SK-N-SH treated with all-trans-retinoic acid at 6 μM for 48 hours (cell line): ENCODE results near the gene NANOS1.

Source experiments
- BACH2 ChIP-seq: fragments of 250-450 bp; sonication (Bioruptor Pico); IDR thresholded peaks from 2 replicates; pipeline ENCODE4 v1.9.0; 2021; ENCODE audit warnings: mild to moderate bottlenecking, borderline replicate concordance
- CSDC2 ChIP-seq: fragments of 250-450 bp; sonication (Bioruptor Pico); IDR thresholded peaks from 2 replicates; pipeline ENCODE4 v1.5.0; 2020; ENCODE audit warnings: mild to moderate bottlenecking, moderate library complexity
- PATZ1 ChIP-seq: fragments of 250-450 bp; sonication (Bioruptor Pico); IDR thresholded peaks from 2 replicates; pipeline ENCODE4 v1.8.0; 2020; ENCODE audit warnings: mild to moderate bottlenecking, moderate library complexity, borderline replicate concordance
- PPARA ChIP-seq: fragments of 250-450 bp; sonication (Bioruptor Pico); IDR thresholded peaks from 2 replicates; pipeline ENCODE4 v1.5.0; 2020; ENCODE audit warnings: mild to moderate bottlenecking, borderline replicate concordance
- SNAI2 ChIP-seq: fragments of 250-450 bp; sonication (Bioruptor Pico); IDR thresholded peaks from 2 replicates; pipeline ENCODE4 v1.5.0; 2020; ENCODE audit warnings: mild to moderate bottlenecking, moderate library complexity
- TCF4 ChIP-seq: fragments of 250-450 bp; sonication (Bioruptor Pico); IDR thresholded peaks from 2 replicates; pipeline ENCODE4 v1.8.0; 2021; ENCODE audit warnings: mild to moderate bottlenecking, moderate library complexity, borderline replicate concordance
- ZFP3 ChIP-seq: fragments of 250-450 bp; sonication (Bioruptor Pico); IDR thresholded peaks from 2 replicates; pipeline ENCODE4 v1.5.0; 2020; ENCODE audit warnings: mild to moderate bottlenecking, moderate library complexity
- ZFP30 ChIP-seq: fragments of 450-650 bp; formaldehyde crosslinking; IDR thresholded peaks from 2 replicates; pipeline ENCODE4 v1.5.0; 2022; ENCODE audit warnings: mild to moderate bottlenecking, moderate library complexity
- ZNF565 ChIP-seq: fragments of 450-650 bp; formaldehyde crosslinking; conservative IDR thresholded peaks from 2 replicates; pipeline ENCODE4 v1.5.0; 2020; ENCODE audit warnings: low read depth, mild to moderate bottlenecking, moderate library complexity
- ZNF70 ChIP-seq: fragments of 450-650 bp; formaldehyde crosslinking; IDR thresholded peaks from 2 replicates; pipeline ENCODE4 v1.5.0; 2020; ENCODE audit warnings: mild to moderate bottlenecking, moderate library complexity
- ZNF8 ChIP-seq: fragments of 450-650 bp; formaldehyde crosslinking; IDR thresholded peaks from 2 replicates; pipeline ENCODE4 v1.5.0; 2020; ENCODE audit warnings: mild to moderate bottlenecking, moderate library complexity
- TF ChIP-seq, protein P1 (sequence below): fragments of 250-450 bp; sonication (Bioruptor Pico); IDR thresholded peaks from 2 replicates; pipeline ENCODE4 v1.5.1; 2020; ENCODE audit warnings: low read depth, mild to moderate bottlenecking, moderate library complexity
- TF ChIP-seq, protein P2 (sequence below): fragments of 250-450 bp; sonication (Bioruptor Pico); IDR thresholded peaks from 2 replicates; pipeline ENCODE4 v1.5.1; 2021; ENCODE audit warnings: mild to moderate bottlenecking, moderate library complexity

GRCh38 chr10:118980870-118981269 is 48.6 kb upstream of the NANOS1 start:
- no peak for TF ChIP-seq ZNF565 (CRISPR knock-in tag)
- TF ChIP-seq TCF4 (CRISPR knock-in tag), result no peak
- TF ChIP-seq ZFP3 (CRISPR knock-in tag), result no peak
- no peak for TF ChIP-seq ZNF8
- no peak for TF ChIP-seq CSDC2 (CRISPR knock-in tag)
- no peak for TF ChIP-seq PPARA
- no peak for TF ChIP-seq ZFP30 (CRISPR knock-in tag)
- no peak for TF ChIP-seq SNAI2 (CRISPR knock-in tag)
- no peak for TF ChIP-seq ZNF70 (CRISPR knock-in tag)
- TF ChIP-seq, protein P1, sequence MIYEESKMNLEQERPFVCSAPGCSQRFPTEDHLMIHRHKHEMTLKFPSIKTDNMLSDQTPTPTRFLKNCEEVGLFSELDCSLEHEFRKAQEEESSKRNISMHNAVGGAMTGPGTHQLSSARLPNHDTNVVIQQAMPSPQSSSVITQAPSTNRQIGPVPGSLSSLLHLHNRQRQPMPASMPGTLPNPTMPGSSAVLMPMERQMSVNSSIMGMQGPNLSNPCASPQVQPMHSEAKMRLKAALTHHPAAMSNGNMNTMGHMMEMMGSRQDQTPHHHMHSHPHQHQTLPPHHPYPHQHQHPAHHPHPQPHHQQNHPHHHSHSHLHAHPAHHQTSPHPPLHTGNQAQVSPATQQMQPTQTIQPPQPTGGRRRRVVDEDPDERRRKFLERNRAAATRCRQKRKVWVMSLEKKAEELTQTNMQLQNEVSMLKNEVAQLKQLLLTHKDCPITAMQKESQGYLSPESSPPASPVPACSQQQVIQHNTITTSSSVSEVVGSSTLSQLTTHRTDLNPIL, result no peak
- no peak for TF ChIP-seq BACH2 (CRISPR knock-in tag)
- TF ChIP-seq, protein P2, sequence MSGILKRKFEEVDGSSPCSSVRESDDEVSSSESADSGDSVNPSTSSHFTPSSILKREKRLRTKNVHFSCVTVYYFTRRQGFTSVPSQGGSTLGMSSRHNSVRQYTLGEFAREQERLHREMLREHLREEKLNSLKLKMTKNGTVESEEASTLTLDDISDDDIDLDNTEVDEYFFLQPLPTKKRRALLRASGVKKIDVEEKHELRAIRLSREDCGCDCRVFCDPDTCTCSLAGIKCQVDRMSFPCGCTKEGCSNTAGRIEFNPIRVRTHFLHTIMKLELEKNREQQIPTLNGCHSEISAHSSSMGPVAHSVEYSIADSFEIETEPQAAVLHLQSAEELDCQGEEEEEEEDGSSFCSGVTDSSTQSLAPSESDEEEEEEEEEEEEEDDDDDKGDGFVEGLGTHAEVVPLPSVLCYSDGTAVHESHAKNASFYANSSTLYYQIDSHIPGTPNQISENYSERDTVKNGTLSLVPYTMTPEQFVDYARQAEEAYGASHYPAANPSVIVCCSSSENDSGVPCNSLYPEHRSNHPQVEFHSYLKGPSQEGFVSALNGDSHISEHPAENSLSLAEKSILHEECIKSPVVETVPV (CRISPR knock-in tag), result no peak
- TF ChIP-seq PATZ1 (CRISPR knock-in tag), result no peak
